UCSD-AML1 (cell line): ENCODE measurements around the gene RNF150.
"Not testable (repeated sequence)": the region's sequence is repeated elsewhere in the genome, so short reads cannot be mapped to it uniquely, and the experiment has no call there.

Experiments
- DNase-seq: peaks from one replicate; lab custom pipeline; 2025; ENCODE audit not compliant: unreplicated experiment; lab: John Stamatoyannopoulos, UW

RNF150 gene

DNA sequence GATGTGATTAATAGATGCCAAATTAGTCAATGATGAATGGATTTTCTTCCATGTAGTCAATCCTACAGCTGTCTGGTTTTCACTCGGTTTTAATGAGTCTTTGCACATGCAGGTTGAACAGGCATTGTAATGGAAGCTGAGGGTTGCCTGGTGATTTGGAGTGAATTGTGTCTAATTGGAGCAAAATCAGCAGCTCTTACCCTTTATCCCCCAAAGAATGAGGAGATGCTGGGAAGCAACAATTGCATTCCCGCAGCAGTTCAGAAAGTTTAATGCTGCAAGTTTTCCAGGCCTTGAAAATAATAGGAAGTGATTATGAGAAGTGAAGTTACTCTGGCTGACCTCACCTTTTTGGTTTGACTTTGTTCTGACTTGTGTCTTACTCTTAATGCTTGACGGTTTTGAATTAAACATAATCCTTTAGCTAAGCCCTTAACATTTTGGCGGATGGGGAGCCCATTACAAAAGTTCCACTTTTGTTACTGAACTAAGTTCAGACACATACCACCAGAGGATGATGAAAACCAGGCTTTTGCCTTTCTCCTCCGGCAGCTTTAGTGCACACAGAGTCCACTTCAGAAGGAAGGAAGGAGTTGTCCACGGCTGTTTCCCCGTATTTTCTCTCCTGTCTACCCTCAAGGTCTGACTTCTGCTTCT lies 298.3 kb downstream of the RNF150 start:
- no peak for DNase-seq

DNA sequence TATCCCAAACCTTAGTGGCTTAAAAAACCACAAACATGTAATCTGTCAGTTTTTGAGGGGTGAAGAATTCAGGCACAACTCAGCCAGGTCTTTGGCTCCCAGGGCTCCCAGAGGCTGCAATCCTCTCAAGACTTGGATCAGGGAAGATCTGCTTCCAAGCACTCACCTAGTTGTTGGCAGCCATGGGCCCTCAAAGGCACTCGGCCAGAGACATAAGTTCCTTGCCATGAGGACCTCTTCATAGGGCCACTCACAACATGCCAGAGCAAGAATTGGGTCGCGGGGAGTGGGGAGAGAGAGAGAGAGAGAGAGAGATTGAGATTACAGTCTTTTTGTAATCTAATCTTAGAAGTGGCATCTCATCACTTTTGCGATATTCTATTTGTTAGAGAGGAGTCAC lies 300.0 kb downstream of the RNF150 start:
- DNase-seq = no peak

DNA sequence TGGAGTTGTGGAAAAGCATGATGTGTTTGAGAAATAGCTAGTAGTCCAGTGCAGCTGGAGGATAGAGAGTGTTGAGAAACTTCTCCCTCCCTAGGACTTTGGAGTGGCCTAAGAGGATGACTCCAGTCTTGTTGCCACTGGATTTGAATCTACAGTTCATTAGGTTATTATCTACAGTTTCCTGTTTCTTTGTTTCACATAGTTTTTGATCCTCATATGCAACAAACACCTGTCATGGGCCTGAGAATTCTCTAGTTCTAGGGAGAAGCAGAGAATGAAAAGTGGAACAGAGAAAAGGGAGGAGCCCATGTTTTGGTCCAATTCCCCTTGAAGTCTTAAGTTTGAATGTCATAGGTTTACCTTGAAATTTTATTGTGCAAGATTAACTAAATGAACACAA lies 303.4 kb downstream of the RNF150 start:
- DNase-seq = no peak

DNA sequence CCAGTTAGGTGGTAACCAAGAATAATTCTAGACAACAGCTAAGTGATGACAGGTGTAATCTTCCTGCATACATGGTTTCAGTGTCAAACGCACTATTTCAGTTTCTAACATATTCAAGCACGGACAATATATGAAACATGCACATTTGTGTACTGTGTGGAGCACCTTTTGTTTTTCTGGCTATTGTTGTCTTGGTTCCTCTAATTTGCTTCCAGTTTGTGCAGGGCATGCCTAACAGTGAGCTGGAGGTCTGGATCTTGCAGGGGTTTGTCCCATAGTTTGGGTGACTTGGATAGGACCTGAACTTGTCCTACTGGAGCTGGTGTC lies 306.6 kb downstream of the RNF150 start:
- no peak for DNase-seq

DNA sequence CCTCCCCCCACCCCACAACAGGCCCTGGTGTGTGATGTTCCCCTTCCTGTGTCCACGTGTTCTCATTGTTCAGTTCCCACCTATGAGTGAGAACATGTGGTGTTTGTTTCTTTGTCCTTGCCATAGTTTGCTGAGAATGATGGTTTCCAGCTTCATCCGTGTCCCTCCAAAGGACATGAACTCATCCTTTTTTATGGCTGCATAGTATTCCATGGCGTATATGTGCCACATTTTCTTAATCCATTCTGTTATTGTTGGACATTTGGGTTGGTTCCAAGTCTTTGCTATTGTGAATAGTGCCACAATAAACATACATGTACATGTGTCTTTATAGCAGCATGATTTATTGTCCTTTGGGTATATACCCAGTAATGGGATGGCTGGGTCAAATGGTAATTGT lies 312.7 kb downstream of the RNF150 start:
- not testable (repeated sequence) for DNase-seq

DNA sequence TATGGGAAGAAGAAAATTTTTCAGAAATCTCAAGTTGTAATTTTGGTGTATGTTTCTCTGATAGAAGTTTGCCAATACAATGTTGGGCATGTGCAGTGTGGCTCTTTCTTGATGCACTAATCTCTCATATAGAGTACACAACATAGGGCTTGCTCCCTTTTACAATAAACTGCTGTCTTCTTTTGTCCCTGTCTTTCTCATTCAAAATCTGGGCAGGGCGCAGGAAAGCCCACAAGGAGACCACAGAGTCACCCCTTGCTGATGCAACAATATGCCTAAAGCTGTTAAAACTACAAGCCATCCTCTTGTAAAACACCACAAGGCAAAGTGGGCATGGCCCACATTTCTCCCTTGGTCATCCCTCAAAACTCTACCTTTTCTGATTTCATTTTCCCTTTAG lies 313.7 kb downstream of the RNF150 start:
- no peak for DNase-seq

DNA sequence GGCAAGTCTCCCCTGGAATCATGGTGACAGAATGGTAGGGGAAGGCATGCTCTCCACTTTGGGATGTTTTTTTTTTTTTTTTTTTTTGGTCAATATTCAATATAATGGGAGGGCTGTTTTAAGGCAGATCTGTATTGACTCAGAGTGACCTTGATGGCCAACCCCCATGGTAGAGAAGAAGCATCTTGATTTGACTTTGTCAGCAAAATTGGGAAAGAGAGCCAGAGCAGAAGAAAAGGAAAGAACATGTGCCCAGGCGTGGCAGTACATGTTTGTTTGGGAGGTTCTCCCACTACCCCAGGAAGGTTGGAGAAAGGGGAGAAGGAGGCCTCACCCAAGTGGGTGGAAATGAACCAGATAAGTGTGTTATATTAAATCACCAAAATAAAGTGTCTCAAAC lies 314.8 kb downstream of the RNF150 start:
- DNase-seq = no peak

DNA sequence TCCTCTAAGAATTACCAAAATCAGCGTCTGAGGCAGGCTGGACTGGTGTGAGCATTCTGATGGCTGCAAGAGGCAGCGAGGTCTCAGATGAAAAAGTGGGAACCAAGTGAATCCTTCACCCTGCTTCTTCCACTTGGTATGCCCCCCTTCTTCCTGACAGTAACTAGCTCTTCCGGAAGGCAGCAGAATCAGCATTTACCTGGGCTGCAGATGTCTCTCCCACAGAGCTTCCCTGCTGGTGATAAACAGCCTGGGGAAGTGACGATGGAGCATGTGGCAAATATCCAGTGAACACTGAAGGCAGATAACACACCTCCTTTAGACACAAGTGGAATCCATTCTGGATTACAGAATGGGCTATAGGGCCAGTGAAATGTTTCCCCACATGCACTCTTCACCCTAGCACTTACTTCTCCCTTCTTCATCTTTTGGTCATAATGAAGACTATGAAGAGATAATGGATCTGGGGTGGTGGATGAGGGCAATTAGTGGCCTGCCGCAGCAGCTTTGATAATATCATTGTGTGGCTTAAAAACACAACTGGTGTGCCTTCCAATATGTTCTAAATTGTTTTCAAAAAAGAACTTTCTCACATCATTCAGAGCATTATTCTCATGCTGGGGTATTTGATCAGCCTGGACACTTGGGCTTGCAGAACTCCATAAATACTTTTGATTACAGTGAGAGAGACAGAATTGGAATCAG lies 316.3 kb downstream of the RNF150 start:
- no peak for DNase-seq

DNA sequence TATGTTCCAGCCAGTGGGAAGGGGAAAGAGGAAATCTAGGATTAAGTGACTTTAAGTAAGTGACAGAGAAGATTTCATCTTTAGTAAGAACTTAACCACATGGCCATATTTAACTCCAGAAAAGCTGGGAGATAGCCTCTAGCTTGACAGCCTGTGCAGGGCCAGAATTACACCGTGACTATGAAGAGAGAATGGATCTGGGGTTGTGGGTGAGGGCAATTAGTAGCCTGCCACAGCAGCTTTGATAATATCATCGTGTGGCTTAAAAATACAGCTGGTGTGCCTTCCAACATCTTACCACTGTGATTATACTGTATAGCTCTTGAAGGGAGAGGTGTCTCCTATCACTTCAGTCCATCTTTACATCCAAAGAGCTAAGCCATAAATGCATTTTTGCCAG lies 319.5 kb downstream of the RNF150 start:
- no peak for DNase-seq

DNA sequence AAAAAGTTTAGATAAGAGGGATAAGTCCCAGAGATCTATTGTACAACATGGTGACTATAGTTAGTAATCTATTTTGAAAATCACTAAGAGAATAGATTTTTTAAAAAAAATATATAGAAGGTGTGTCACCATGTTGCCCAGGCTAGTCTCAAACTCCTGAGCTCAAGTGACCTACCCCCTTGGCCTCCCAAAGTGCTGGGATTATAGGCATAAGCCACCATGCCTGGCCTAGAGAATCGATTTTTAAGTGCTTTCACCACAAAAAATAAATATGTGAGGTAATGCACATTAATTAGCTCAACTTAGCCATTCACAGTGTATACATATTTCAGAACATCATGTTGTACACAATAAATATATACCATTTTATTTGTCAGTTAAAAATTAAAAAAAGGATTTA lies 320.4 kb downstream of the RNF150 start:
- no peak for DNase-seq

DNA sequence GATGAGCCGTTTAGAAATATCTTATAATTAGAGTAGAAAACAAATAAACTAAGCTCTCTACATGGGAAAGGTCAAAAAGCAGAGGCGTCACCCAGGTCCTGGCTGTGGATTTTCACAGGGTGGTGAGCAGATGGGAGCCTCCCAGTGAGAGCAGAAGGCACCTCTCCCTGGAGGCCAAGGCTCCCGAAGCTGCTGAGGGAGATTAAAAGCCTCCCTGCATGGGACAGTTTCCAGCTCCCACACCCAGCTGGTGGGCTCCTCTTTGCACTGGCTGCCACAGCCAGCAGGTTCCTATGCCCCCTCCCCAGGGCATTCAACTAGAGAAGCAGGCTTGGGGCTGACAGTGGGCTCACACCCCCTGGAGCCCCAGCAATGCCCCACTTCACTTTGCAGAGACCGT lies 321.8 kb downstream of the RNF150 start:
- DNase-seq = no peak

DNA sequence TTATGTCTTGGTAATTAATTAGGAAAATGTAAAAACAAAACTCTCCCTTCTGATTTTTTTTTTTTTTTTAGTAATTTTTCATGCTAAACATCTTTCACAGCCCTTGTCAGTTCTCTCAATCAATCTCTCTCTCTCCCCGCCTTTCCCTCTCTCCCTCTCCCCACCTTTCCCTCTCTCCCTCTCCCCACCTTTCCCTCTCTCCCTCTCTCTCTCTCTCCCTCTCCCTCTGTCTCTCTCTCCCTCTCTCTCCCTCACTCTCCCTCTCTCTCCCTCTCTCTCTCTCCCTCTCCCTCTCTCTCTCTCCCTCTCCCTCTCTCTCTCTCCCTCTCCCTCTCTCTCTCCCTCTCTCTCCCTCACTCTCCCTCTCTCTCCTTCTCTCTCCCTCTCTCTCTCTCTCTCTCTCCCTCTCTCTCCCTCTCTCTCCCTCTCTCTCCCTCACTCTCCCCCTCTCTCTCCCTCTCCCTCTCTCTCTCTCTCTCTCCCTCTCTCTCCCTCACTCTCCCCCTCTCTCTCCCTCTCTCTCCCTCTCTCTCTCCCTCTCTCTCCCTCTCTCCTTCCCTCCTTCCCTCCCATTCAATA lies 322.6 kb downstream of the RNF150 start:
- not testable (repeated sequence) for DNase-seq
